Omental fat pad (tissue), 4 donors: ENCODE measurements around the gene PIGR. TPM values are rescaled to one million over a fixed set of nuclear protein-coding genes. Genes with fewer than 3 reads are reported as not detected.

Experiments used
- ATAC-seq: fragments of 150-250 bp; one replicate; pipeline ENCODE4 v1.9.1; 2016; ENCODE audit warnings: mild to moderate bottlenecking, moderate library complexity; ENCODE audit not compliant: low FRiP score
- DNase-seq: peaks from one replicate; pipeline ENCODE4 v3.0.0-alpha.2; 2019; ENCODE audit warnings: low spot score
- total RNA-seq, 4 donors: library from RNA; depleted of rRNA; stranded (reverse); fragments of >200 nt; gene quantifications; one replicate each; pipeline ENCODE4 v1.1.0, GENCODE V29; 2016
- TF ChIP-seq, protein P1 (sequence below), 3 donors: fragments of 450-650 bp; IDR thresholded peaks; one replicate each; pipeline ENCODE4 v1.5.1; 2016 to 2017; ENCODE audit warnings: antibody characterized with exemption in 3 of 3, mild to moderate bottlenecking in 3 of 3, moderate library complexity in 2 of 3

Gene PIGR, protein sequence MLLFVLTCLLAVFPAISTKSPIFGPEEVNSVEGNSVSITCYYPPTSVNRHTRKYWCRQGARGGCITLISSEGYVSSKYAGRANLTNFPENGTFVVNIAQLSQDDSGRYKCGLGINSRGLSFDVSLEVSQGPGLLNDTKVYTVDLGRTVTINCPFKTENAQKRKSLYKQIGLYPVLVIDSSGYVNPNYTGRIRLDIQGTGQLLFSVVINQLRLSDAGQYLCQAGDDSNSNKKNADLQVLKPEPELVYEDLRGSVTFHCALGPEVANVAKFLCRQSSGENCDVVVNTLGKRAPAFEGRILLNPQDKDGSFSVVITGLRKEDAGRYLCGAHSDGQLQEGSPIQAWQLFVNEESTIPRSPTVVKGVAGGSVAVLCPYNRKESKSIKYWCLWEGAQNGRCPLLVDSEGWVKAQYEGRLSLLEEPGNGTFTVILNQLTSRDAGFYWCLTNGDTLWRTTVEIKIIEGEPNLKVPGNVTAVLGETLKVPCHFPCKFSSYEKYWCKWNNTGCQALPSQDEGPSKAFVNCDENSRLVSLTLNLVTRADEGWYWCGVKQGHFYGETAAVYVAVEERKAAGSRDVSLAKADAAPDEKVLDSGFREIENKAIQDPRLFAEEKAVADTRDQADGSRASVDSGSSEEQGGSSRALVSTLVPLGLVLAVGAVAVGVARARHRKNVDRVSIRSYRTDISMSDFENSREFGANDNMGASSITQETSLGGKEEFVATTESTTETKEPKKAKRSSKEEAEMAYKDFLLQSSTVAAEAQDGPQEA
- under 1 TPM in 2 of 4 donors, not detected in 2; 0.24 to 0.44 TPM for total RNA-seq

DNA sequence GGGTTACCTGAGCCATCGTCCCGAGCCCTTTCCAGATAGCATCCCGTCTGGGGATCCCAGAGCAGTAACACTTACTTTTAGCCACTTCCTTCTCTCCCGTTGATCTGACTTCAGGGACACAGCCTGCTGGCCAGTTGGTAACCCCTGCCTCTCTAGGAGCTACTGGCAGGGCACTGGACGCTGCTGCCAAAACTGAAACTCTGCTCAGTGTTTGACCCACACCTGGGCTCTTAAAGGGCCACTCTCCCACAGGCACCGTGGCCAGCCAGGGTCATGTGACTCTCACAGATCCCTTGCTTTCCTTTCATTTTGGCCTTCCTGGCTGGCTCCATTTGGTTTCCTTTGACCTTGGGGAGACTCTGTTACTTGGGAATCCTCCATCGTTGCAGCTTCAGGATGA, at the start of gene PIGR:
Gene PIGR (minus strand): TSS at position 206 of the 400 bp plus-strand sequence. CDS start 5,935 bp downstream, outside the sequence.
- no peak for ATAC-seq
- no peak for DNase-seq
- TF ChIP-seq, protein P1, sequence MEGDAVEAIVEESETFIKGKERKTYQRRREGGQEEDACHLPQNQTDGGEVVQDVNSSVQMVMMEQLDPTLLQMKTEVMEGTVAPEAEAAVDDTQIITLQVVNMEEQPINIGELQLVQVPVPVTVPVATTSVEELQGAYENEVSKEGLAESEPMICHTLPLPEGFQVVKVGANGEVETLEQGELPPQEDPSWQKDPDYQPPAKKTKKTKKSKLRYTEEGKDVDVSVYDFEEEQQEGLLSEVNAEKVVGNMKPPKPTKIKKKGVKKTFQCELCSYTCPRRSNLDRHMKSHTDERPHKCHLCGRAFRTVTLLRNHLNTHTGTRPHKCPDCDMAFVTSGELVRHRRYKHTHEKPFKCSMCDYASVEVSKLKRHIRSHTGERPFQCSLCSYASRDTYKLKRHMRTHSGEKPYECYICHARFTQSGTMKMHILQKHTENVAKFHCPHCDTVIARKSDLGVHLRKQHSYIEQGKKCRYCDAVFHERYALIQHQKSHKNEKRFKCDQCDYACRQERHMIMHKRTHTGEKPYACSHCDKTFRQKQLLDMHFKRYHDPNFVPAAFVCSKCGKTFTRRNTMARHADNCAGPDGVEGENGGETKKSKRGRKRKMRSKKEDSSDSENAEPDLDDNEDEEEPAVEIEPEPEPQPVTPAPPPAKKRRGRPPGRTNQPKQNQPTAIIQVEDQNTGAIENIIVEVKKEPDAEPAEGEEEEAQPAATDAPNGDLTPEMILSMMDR (IDR thresholded peaks at IDR 0.05) = no peak

DNA sequence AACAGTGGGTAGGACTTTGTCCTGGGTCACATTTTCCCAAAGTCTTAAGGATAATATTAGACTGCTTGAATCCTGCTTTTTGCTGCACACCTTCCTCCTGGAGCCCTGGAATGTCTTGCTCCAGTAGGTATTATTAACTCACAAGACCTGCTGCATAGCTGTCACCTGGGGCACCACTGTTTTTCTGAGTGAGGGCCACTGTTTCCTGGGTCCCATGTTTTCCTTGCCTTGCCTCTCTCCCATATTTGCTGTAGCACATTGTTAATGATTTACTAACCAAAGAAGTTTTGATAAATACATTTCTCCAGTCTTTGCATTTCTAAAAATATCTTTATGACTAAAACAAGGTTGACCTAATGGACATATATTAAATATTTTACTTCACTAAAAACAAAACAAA, 46.5 kb upstream of the PIGR start:
- ATAC-seq (no peak), DNase-seq (no peak)
- TF ChIP-seq, protein P1 (IDR thresholded peaks at IDR 0.05) = no peak

DNA sequence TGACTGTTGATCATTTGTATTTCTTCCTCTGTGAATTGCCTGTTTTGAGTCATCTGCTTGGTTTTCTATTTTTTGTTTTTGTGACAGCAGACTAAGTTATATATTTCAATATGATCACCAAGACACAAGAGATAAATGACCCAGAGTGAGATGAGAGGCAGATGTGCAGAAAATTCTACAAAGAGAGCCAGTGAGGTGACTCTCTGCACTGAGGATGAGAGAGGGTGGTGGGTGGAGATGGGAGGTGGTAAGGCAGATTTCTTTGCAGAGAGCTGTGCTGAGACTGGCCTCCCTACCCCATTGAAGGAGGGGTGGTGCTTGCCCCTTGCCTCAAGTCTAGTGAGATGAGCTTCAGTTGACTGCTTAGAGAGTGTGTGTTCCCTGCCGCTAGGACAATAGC, 41.6 kb upstream of the PIGR start:
- TF ChIP-seq, protein P1 (IDR thresholded peaks at IDR 0.05) = no peak
- no peak for DNase-seq
- ATAC-seq = no peak

DNA sequence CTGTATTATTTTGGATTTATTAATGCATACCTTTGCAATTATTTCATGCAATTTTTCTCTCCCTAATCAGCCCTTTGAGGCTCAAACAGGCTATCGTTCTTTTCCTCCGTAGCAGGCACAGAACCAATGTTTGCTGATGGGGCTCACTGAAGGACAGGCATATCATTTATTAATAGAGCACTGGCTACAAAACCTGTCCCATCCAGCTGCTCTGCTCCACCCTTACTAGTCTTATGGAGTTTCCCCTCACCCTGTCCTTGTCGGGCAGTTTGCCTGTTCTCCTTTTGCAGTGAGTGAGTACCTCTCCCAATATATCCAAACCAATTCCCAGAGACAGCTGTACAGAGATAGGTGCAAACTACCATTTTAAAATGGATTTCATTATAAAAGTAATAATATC, 40.6 kb upstream of the PIGR start:
- TF ChIP-seq, protein P1 (IDR thresholded peaks at IDR 0.05) = no peak
- no peak for DNase-seq
- no peak for ATAC-seq

DNA sequence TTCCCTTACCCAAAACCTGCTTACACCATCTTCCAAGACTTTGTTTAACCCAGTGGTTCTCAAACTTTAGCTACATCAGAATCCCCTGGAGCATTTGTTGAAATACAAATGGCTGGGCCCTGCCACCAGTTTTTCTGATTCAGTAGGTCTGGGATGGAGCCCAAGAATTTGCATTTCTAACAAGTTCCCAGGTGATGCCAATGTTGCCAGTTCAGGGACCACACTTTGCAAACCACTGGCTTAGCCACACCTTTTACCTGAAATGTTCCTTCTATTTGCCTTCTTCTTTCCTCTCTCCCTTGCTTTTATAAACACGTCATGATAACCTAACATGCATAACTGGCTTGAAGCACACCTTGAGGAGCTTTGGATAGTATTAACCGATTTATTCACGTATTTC, 40.1 kb upstream of the PIGR start:
- DNase-seq (no peak), ATAC-seq (no peak)
- TF ChIP-seq, protein P1 (IDR thresholded peaks at IDR 0.05) = no peak

DNA sequence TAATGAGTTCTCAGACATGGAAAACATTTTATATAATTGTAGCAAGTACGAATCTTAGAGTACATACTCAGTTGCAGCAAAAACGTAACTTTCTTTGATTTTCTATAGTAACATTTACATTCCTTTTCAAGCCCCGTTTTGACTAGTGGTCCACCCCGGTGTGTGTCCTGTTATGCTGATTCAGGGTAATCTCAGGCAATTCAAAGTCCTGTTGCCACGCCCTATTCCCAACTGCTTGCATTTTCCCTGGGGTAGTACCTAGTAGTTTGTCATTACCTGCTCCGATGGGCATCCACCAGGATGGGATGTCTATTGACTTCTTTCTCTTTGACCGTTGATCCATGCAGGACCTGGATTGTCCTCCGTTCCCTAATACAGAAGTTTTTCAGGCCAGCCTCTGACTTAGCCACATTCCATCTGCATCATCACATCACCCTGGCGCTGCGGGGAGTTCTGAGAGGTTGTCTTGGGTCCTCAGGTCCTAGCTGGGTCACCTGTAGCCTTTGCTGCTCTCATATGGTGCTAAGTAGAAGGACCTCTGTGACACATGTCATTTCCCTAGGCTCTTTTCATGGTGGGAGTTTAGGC, 39.0 kb upstream of the PIGR start:
- ATAC-seq (no peak), DNase-seq (no peak)
- TF ChIP-seq, protein P1 (IDR thresholded peaks at IDR 0.05) = no peak
